Transverse colon (tissue), 4 donors: Measurements from ENCODE around the gene CMTM4.

Experiments used
- EP300 ChIP-seq: sonication (generic); formaldehyde crosslinking; IDR thresholded peaks from one replicate; pipeline ENCODE4 v1.6.1; 2017; ENCODE audit warnings: antibody characterized with exemption, low read depth
- POLR2A ChIP-seq: fragments of 450-650 bp; IDR thresholded peaks from one replicate; pipeline ENCODE4 v1.6.1; 2016; ENCODE audit warnings: antibody characterized with exemption, mild to moderate bottlenecking, moderate library complexity
- POLR2AphosphoS5 ChIP-seq, 3 donors: sonication (generic); formaldehyde crosslinking; IDR thresholded peaks; one replicate each; pipeline ENCODE4 v1.6.1; 2016; ENCODE audit warnings: antibody characterized with exemption in 3 of 3
- TF ChIP-seq, protein P1 (sequence below), 5 experiments: fragments of 200-600 bp in 3 of 5; fragments of 450-650 bp in 2 of 5; sonication (generic) in 3 of 5; IDR thresholded peaks; 1 replicate in 2 of 5; 2 replicates in 3 of 5; pipeline ENCODE4 v1.5.1; 2016 to 2017; ENCODE audit warnings: antibody characterized with exemption in 5 of 5, inconsistent platforms in 3 of 5, mild to moderate bottlenecking in 2 of 5, moderate library complexity in 1 of 5

DNA sequence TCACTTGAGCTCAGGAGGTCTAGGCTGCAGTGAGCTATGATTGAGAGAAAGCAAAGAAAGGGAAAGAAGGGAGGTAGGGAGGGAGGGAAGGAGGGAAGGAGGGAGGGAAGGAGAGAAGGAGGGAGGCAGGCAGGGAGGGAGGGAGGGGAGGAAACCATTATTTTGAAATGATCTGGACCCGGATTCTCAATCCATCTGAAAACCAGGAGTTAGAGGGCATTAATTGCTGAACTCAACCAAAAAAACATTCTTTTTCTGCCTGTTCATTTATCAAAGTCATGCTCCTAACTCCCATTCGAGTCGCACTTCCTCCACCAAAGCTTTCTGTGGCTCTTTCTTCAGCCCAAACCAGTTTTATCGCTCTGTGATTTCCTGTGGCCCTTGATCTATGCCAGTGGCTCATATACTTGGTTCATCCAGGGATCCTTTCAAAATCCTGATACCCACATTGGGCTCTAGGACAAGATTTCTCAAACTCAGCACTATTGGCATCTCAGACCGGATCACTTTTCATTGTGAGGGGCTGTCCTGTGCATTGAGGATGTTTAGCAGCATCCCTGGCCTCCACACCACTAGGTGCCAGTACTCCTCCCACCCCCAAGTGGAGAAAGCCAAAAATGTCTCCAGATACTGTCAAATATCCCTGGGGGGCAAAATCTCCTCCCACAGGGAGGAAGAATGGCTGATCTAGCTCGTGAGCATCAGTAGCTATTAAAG, 38.2 kb downstream of the CMTM4 start:
- TF ChIP-seq, protein P1, sequence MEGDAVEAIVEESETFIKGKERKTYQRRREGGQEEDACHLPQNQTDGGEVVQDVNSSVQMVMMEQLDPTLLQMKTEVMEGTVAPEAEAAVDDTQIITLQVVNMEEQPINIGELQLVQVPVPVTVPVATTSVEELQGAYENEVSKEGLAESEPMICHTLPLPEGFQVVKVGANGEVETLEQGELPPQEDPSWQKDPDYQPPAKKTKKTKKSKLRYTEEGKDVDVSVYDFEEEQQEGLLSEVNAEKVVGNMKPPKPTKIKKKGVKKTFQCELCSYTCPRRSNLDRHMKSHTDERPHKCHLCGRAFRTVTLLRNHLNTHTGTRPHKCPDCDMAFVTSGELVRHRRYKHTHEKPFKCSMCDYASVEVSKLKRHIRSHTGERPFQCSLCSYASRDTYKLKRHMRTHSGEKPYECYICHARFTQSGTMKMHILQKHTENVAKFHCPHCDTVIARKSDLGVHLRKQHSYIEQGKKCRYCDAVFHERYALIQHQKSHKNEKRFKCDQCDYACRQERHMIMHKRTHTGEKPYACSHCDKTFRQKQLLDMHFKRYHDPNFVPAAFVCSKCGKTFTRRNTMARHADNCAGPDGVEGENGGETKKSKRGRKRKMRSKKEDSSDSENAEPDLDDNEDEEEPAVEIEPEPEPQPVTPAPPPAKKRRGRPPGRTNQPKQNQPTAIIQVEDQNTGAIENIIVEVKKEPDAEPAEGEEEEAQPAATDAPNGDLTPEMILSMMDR (IDR thresholded peaks at IDR 0.05): no peak
- no peak for TF ChIP-seq POLR2A
- TF ChIP-seq EP300: no peak
- no peak for TF ChIP-seq POLR2AphosphoS5 (IDR thresholded peaks at IDR 0.05)
